Right lobe of liver (tissue), 4 donors: ENCODE data around the gene SLC18A3.

Experiments used
- CTCF ChIP-seq, 4 donors: fragments of 200-600 bp in 3 of 4; fragments of 450-650 bp in 1 of 4; IDR thresholded peaks; one replicate each; pipeline versions ENCODE4 v1.5.1 to v1.8.0; 2016 to 2022; ENCODE audit warnings: antibody characterized with exemption in 4 of 4, mild to moderate bottlenecking in 2 of 4
- POLR2A ChIP-seq: fragments of 450-650 bp; IDR thresholded peaks from one replicate; pipeline ENCODE4 v1.6.1; 2017; ENCODE audit warnings: antibody characterized with exemption, mild to moderate bottlenecking
- donor health status: DM: no; HTN: no; CAD: no.
- donor health status: DM: no; HTN: no; CAD: no.
- donor health status: DM: no; HTN: yes; CAD: no.

GRCh38 chr10:49656845-49657493, 46.9 kb downstream of the SLC18A3 start:
- no peak for TF ChIP-seq POLR2A
- no peak for TF ChIP-seq CTCF (IDR thresholded peaks at IDR 0.05)
